ENCODE results near the gene CD300C.
"Not testable (repeated sequence)": the region's sequence is repeated elsewhere in the genome, so short reads cannot be mapped to it uniquely, and the experiment has no call there.

Gene CD300C

DNA sequence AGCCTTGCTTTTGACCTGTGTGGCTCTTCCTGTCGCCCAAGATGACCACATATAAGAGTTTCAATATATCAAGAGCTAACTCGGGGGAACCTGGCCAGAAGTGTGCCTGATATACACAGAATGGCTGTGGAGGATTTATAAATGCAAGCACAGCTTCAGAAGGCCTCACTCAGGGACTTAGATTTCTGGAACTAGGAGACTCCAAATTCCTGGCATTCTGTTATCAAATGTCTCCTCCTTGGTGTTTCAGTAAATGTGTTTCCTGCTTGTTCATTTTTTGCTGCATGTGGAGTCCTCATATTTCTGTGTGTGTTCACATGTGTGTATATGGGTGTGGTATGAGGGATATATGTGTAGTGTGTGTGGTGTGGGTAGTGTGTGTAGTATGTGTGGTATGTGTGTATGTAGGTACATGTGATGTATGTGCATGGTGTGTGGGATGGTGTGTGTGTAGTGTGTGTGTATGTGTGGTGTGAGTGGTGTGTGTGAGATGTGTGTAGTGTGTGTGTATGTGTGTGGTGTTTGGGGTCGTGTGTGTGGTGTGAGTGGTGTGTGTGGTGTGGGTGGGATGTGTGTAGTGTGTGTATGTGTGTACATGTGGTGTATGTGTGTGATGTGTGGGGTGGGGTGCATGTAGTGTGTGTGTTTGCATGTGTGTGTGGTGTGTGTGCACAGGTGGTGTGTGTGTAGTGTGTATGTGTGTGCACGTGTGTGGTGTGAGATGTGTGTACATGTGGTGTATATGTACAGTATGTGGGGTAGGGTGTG lies 22.4 kb upstream of the CD300C start:
- H3K27me3 Mint-ChIP-seq, result peaks cover 11% of the 10 kb centered on the region
- H3K27ac Mint-ChIP-seq, result no peak overlapping the region
- no peak overlapping the region for H3K4me3 Mint-ChIP-seq
- H3K36me3 Mint-ChIP-seq, result no peaks in the 10 kb centered on the region
- H3K9me3 Mint-ChIP-seq, result no peaks in the 10 kb centered on the region
- no peaks in the 10 kb centered on the region for H3K4me1 Mint-ChIP-seq

DNA sequence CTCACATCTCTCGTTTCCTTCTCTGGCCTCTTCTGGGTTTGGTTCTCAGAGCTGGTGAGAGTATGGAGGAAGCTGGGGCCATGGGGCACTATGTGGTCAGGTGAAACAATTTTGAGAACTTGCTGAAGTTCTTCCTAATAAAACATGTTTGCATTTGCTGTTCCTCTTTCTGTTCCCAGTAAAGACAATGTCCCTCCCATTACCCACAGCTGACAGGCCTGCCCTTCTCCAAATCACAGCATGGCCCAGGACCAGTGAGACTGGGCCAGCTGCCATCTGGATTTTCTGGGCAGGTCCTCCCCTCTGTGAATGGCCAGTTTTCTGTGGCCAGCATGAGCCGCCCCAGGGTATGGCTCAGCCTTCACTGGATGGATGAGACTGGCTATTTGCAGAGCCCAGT lies 21.5 kb upstream of the CD300C start, which contains the start of gene CD300H:
CD300H (minus strand) TSS at position 113 of the 400 bp plus-strand sequence.
- Mint-ChIP-seq H3K9me3 (no peaks in the 10 kb centered on the region), H3K36me3 (no peaks in the 10 kb centered on the region), H3K27me3 (peaks cover 11% of the 10 kb centered on the region), H3K27ac (no peak within 1 kb of the TSS), H3K4me3 (no peak within 1 kb of the TSS), H3K4me1 (no peaks in the 10 kb centered on the region)

DNA sequence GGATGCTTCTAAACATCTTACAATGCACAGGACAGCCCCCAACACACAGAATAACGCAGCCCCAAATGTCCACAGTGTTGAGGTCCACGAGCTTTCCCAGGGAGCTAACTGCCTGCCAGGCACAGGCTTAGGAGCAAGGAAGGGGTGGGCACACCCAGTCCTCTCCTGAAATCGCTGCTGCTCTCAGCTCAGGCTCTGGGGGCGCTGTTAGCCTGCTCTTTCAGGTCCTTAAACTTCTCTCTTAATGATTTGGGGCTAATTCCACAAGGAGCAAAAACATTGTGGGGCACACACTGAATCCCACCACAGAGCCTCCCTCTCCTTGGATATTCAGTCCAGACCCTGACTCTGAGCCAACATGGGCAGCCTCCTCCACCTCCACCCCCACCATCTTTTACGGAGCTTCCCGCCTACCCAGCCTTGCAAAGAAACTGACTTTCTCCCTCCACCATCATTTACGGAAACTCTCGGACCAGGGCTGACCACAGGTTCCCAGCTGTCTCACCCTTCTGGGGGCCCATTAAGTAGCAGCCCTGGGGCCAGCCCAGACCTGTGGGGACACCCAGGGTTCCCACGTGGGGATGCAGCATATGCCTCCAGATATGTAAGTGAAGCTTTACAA lies 20.3 kb upstream of the CD300C start:
- Mint-ChIP-seq H3K9me3 (no peaks in the 10 kb centered on the region), H3K4me3 (no peak overlapping the region), H3K4me1 (no peaks in the 10 kb centered on the region), H3K36me3 (no peaks in the 10 kb centered on the region), H3K27me3 (peaks cover 11% of the 10 kb centered on the region), H3K27ac (no peak overlapping the region)

DNA sequence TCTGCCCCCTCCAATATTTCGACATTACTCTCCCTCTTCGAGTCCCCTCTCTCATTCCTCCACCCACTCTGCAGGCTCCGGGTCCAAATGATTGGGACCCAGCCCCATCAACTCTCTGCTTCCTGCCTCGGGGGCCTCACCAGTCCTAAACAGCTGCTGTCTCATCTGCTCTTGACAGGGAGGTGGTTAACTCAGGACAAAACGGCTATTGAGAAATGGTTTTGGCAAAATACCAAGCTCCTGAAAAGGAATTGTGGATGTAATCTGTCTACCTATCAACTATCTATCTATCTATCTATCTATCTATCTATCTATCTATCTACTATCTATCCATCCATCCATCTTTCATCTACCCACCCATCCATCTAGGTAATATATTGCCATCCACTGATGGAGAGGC lies 19.2 kb upstream of the CD300C start:
- no peak overlapping the region for H3K4me3 Mint-ChIP-seq
- H3K36me3 Mint-ChIP-seq, result no peaks in the 10 kb centered on the region
- H3K4me1 Mint-ChIP-seq, result no peaks in the 10 kb centered on the region
- no peaks in the 10 kb centered on the region for H3K9me3 Mint-ChIP-seq
- no peak overlapping the region for H3K27ac Mint-ChIP-seq
- H3K27me3 Mint-ChIP-seq, result peaks cover 11% of the 10 kb centered on the region

DNA sequence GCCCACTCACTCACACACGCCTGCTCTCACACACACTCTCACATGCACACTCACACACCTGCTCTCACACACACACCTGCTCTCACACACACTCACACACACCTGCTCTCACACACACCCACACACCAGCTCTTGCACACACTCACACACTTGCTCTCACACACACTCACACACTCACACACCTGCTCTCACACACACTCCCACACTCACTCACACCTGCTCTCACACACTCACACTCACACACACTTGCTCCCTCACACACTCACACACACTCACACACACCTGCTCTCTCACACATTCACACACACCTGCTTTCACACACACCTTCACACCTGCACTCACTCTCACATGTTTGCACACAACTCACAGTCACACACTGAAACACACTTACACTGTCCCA lies 17.4 kb upstream of the CD300C start:
- Mint-ChIP-seq H3K27ac (peak overlapping the region; percentile 1), H3K9me3 (no peaks in the 10 kb centered on the region), H3K4me1 (peaks cover 9% of the 10 kb centered on the region), H3K36me3 (no peaks in the 10 kb centered on the region), H3K27me3 (peaks cover 7% of the 10 kb centered on the region), H3K4me3 (no peak overlapping the region)

DNA sequence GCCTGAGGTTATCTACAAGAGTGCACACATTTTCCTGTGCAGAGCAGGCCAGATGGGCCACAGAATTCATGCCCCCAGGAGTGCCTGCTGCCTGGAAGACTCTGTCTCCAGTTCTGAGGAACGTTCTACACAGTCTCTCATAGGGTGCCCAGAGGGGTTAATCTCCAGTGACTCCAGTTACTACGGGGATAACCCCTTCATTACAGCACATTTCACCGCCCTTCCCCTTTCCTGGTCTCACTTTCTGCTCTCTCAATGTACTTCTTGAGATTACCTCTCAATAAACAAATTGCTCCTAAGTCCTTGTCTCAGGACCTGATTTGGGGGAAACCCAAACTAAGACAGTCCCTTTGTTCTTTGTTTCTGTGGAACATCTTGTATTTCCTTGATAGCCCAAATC lies 15.7 kb upstream of the CD300C start:
- no peaks in the 10 kb centered on the region for H3K9me3 Mint-ChIP-seq
- H3K27ac Mint-ChIP-seq, result no peak overlapping the region
- H3K4me1 Mint-ChIP-seq, result peaks cover 9% of the 10 kb centered on the region
- peaks cover 5% of the 10 kb centered on the region for H3K27me3 Mint-ChIP-seq
- no peak overlapping the region for H3K4me3 Mint-ChIP-seq
- H3K36me3 Mint-ChIP-seq, result no peaks in the 10 kb centered on the region

DNA sequence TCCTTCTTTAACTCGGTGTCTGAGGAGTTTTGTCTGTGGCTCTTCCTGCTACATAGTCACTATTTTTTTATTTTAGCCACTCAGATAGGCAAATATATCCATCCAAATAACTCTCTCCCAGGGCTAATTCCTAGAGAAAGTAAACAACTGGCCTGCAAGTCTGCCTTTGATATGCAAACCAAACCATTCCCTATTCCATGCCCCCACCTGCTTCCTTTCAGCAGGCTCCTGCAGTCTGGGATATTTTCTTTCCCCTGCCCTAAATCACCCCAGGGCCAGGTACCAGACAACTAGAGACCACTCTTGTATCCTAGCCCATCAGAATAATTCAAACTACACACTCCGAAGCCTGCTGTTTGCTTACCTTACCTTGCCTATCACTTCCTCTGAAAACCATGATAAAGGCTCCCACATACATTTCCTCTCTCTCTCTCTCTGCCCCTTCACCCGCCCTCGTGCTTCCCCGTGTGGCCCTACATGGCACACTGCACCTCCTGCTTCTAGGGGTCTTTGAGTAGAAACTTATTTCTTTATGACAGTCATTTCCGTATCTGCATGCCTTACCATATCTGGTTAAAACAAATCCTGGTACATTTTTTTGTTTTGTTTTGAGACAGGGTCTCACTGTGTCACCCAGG lies 13.1 kb upstream of the CD300C start:
- H3K4me3 Mint-ChIP-seq, result no peak overlapping the region
- no peak overlapping the region for H3K27ac Mint-ChIP-seq
- peaks cover 9% of the 10 kb centered on the region for H3K4me1 Mint-ChIP-seq
- H3K36me3 Mint-ChIP-seq, result no peaks in the 10 kb centered on the region
- no peaks in the 10 kb centered on the region for H3K9me3 Mint-ChIP-seq
- no peaks in the 10 kb centered on the region for H3K27me3 Mint-ChIP-seq

DNA sequence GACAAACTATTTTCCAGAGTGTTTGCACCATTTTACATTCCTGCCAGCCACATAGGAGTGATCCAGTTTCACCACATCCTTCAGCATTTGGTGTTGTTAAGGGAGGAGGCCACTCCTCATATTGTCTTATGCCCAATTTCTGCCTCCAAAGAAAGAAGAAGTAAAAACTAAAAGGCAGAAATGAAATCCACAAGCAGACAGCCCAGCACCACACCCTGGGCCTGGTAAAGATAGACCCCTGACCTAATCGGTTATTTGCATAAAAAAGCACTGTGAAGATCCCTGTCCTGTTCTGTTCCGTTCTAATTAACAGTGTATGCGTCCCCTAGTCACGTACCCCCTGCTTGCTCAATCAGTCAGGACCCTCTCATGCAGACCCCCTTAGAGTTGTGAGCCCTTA lies 12.5 kb upstream of the CD300C start:
- H3K27ac Mint-ChIP-seq, result not testable (repeated sequence)

DNA sequence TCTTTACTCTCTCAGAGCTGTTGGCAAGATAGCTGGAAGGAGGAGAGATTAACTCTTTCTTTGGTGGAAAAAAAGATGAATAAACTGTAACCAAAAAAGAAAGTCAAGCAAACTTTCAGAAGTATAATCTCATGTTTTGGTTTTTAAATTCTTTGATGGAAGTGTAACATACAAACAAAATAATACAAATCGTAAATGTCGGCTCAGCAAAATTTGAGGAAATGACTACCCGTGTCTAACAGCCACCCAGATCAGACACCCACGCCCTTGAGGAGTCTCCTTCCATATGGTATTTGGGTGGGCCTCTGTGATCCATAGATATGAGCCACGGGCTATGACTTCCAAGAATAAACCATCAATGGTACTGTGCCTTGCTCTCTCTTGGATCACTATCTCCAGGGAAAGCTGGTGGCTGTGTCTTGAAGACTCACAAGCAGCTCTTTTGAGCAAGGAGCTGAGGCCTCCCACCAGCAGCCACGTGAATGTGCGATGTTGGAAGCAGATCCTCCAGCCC lies 9.6 kb upstream of the CD300C start:
- no peaks in the 10 kb centered on the region for H3K27me3 Mint-ChIP-seq
- peaks cover 9% of the 10 kb centered on the region for H3K4me1 Mint-ChIP-seq
- H3K9me3 Mint-ChIP-seq, result no peaks in the 10 kb centered on the region
- H3K4me3 Mint-ChIP-seq, result no peak overlapping the region
- H3K27ac Mint-ChIP-seq, result no peak overlapping the region
- no peaks in the 10 kb centered on the region for H3K36me3 Mint-ChIP-seq

More for the DNA sequence above, 12.5 kb upstream of the CD300C start:
- not testable (repeated sequence) for H3K9me3 Mint-ChIP-seq, H3K36me3 Mint-ChIP-seq, H3K4me3 Mint-ChIP-seq, H3K4me1 Mint-ChIP-seq, H3K27me3 Mint-ChIP-seq

DNA sequence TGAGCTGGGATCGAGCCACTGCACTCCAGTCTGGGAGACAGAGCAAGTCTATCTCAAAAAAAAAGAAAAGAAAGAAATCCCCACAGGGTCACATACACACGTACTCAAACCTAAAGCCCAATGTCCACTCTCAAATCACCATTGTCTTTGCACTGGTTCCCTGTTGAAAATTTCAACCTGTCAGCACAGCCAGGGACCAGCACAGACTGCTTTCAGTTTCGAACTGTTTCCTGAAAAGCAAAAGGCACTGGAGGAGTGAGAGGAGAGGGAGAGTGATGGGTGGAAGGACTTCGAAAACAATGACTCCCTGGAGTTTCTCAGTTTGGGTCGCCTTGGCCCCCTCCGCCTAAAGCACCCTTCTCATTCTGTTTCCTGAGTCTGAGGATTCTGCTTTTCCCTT lies 9.0 kb upstream of the CD300C start:
- H3K4me3 Mint-ChIP-seq, result no peak overlapping the region
- no peaks in the 10 kb centered on the region for H3K9me3 Mint-ChIP-seq
- H3K27ac Mint-ChIP-seq, result no peak overlapping the region
- H3K27me3 Mint-ChIP-seq, result no peaks in the 10 kb centered on the region
- peaks cover 9% of the 10 kb centered on the region for H3K4me1 Mint-ChIP-seq
- H3K36me3 Mint-ChIP-seq, result no peaks in the 10 kb centered on the region

DNA sequence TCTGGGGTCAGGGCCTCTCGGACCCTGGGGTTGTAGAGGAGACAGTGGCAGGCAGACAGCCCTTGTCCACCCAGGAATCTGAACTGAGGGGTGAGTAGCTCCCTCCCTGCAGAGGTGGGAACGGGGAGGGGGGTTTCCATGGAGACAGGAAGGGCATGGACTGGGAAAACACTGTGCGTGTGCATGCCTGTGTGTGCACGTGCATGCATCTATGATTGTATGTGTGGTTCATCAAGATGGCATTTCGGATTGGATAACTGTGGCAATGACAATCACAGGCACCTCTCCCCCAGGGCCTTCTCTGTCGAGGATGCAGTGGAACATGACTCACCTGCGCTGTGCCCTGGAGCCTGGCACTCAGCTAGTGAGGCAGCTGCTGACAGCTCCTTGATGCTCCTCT lies 6.1 kb upstream of the CD300C start:
- no peaks in the 10 kb centered on the region for H3K4me1 Mint-ChIP-seq
- no peaks in the 10 kb centered on the region for H3K36me3 Mint-ChIP-seq

DNA sequence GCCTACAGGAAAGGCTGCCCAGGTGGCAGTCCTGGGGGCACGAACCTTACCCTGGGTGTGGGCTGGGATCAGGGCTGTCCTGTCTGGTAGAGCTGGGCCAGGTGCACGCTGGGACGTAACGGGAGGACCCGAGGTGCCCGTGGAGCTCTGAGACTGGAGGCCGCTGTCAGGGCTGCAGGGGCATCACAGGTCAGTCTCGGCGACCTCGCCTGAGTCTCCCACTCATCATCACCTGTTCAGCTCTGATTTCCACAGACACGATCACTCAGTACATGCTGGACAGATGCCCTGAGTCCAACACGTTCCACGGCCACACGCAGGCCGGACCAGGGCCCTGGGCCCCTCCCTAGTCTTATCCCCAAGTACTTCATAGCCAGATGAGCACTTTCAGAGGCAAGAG lies 4.7 kb upstream of the CD300C start:
- H3K4me3 Mint-ChIP-seq, result no peak overlapping the region
- H3K9me3 Mint-ChIP-seq, result no peaks in the 10 kb centered on the region
- no peaks in the 10 kb centered on the region for H3K27me3 Mint-ChIP-seq
- no peaks in the 10 kb centered on the region for H3K36me3 Mint-ChIP-seq
- no peak overlapping the region for H3K27ac Mint-ChIP-seq
- H3K4me1 Mint-ChIP-seq, result no peaks in the 10 kb centered on the region

More for the DNA sequence above, 6.1 kb upstream of the CD300C start:
- Mint-ChIP-seq H3K4me3 (no peak overlapping the region), H3K27me3 (no peaks in the 10 kb centered on the region), H3K9me3 (no peaks in the 10 kb centered on the region), H3K27ac (no peak overlapping the region)

DNA sequence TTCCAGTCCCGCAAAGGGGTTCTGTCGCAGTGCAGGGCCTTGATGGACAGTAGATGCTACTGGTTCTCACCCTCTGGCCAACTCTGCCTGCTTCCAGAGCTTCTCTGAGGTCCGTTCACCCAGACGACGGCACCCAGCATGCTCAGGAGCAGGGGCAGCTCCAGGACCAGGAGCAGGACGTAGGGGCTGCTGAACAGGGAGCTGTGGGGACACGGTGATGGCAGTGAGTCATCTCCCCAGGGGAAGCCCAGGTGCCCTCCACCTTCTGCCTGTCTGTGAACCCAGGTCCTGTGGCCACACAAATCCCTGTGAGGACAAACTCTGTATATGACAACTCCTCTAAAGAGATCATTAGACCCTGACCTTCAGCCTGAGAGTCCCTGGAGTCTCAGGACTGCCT lies 3.4 kb upstream of the CD300C start:
- Mint-ChIP-seq H3K9me3 (no peaks in the 10 kb centered on the region), H3K27me3 (no peaks in the 10 kb centered on the region), H3K36me3 (no peaks in the 10 kb centered on the region), H3K4me3 (no peak overlapping the region), H3K4me1 (no peaks in the 10 kb centered on the region), H3K27ac (no peak overlapping the region)

DNA sequence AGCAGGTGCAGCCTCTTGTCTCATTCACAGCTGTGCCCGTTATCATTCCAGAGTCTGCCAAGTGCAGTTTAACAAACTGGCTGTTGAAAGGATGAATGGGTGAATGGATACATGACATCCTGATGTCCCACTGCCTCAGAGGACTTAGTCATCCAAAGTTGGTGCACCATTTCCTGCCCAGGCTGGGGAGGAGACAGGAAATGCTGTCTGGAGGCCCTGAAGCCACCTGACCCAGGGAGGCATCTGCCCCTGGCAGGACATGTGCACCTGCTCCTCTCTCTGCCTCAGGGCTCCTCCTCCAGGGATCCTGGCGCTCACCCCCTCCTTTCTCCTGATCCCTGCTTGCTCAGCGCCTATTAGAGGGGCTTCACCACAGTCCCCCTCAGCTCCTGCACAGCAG lies 1.8 kb upstream of the CD300C start:
- no peaks in the 10 kb centered on the region for H3K36me3 Mint-ChIP-seq
- H3K27ac Mint-ChIP-seq, result no peak overlapping the region
- no peaks in the 10 kb centered on the region for H3K4me1 Mint-ChIP-seq
- H3K4me3 Mint-ChIP-seq, result no peak overlapping the region
- no peaks in the 10 kb centered on the region for H3K27me3 Mint-ChIP-seq
- no peaks in the 10 kb centered on the region for H3K9me3 Mint-ChIP-seq

DNA sequence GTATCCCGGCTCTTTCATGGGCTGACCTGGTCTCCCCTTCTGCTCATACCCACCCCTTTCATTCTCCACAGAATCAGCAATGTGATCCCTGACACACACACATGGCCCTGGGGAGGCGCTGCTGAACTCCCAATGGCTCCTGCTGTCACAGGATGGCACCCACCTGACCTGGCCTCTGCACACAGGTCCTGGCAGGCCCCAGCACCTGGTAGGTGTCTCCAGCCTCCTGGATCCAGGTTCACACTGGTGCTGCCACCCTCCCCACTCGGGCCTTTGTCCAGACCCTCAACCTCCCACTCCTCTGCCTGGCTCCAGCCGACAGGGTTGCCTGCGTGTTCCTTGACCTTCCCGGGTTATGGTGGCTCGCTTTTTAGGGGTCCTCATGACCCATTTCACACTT lies 1.3 kb upstream of the CD300C start:
- H3K4me1 Mint-ChIP-seq, result no peaks in the 10 kb centered on the region
- H3K4me3 Mint-ChIP-seq, result no peak overlapping the region
- no peak overlapping the region for H3K27ac Mint-ChIP-seq
- no peaks in the 10 kb centered on the region for H3K27me3 Mint-ChIP-seq
- H3K36me3 Mint-ChIP-seq, result no peaks in the 10 kb centered on the region
- H3K9me3 Mint-ChIP-seq, result no peaks in the 10 kb centered on the region

DNA sequence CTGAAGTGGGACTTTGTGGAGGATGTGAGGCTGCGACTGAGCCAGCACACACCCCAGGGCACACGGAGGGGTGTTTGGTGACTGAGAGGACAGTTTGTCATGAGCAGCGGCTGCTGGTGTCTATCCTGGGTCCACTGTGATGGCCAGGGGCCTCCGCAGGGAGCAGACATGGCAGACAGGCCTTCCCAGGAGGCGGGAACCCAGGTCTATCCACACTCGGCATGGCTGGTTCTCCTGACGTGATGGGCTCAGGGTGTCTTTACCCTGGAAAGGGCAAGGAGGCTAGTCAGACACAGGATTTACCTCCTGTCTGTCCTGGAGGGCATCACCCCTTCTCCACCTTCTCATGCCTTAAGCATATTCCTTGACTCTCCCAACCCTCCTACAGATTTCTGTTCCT lies 671 bp upstream of the CD300C start:
- H3K9me3 Mint-ChIP-seq, result no peaks in the 10 kb centered on the region
- no peaks in the 10 kb centered on the region for H3K27me3 Mint-ChIP-seq
- no peaks in the 10 kb centered on the region for H3K4me1 Mint-ChIP-seq
- no peak overlapping the region for H3K27ac Mint-ChIP-seq
- no peaks in the 10 kb centered on the region for H3K36me3 Mint-ChIP-seq
- no peak overlapping the region for H3K4me3 Mint-ChIP-seq

Measured in activated naive CD4-positive, alpha-beta T cell treated with anti-CD3 and anti-CD28 coated beads, Interleukin-2, amount 50 U/mL, for 24 hours (primary cell).